DOHH2 (cell line): ENCODE results near the gene ZNF197.
"Not testable (repeated sequence)": the region's sequence is repeated elsewhere in the genome, so short reads cannot be mapped to it uniquely, and the experiment has no call there.

Source experiments
- H3F3A ChIP-seq: fragments of 200-600 bp; sonication (generic), shearing (Covaris generic); 2 replicates; pipeline ENCODE4 v1.6.0; 2016; ENCODE audit warnings: antibody characterized with exemption, mild to moderate bottlenecking; ENCODE audit not compliant: control insufficient read depth, insufficient read depth
- H3K27ac ChIP-seq: fragments of 200-600 bp; sonication (generic); 2 replicates; pipeline ENCODE4 v1.5.1; 2014; ENCODE audit warnings: low read depth, mild to moderate bottlenecking, low read length, moderate library complexity
- H3K27me3 ChIP-seq: fragments of 200-600 bp; sonication (generic); 2 replicates; pipeline ENCODE4 v1.6.1; 2014; ENCODE audit warnings: mild to moderate bottlenecking, low read length, mixed read lengths; ENCODE audit not compliant: control insufficient read depth
- H3K36me3 ChIP-seq: fragments of 200-600 bp; sonication (generic); 2 replicates; pipeline ENCODE4 v1.6.1; 2014; ENCODE audit warnings: mild to moderate bottlenecking, low read length, moderate library complexity, mixed read lengths; ENCODE audit not compliant: control insufficient read depth
- H3K4me1 ChIP-seq: fragments of 200-600 bp; sonication (generic); 2 replicates; pipeline ENCODE4 v1.6.1; 2014; ENCODE audit warnings: mild to moderate bottlenecking, low read length, mixed read lengths; ENCODE audit not compliant: control insufficient read depth
- H3K4me2 ChIP-seq: fragments of 200-600 bp; sonication (generic); 2 replicates; pipeline ENCODE4 v1.6.0; 2014; ENCODE audit warnings: mild to moderate bottlenecking, low read length, moderate library complexity
- H3K4me3 ChIP-seq: fragments of 200-600 bp; sonication (generic); 2 replicates; pipeline ENCODE4 v1.5.1; 2014; ENCODE audit warnings: mild to moderate bottlenecking, low read length, mixed read lengths
- H3K79me2 ChIP-seq: fragments of 200-600 bp; sonication (generic); 2 replicates; pipeline ENCODE4 v1.6.1; 2014; ENCODE audit warnings: mild to moderate bottlenecking, low read length, mixed read lengths; ENCODE audit not compliant: control insufficient read depth
- H3K9me2 ChIP-seq: fragments of 200-600 bp; sonication (generic); replicated peaks from 2 replicates; pipeline ENCODE4 v1.6.1; 2014; ENCODE audit warnings: mild to moderate bottlenecking, low read length, mixed read lengths; ENCODE audit not compliant: control insufficient read depth
- H3K9me3 ChIP-seq: fragments of 200-600 bp; sonication (generic); 2 replicates; pipeline ENCODE4 v1.6.1; 2014; ENCODE audit warnings: antibody characterized with exemption, low read length, mixed read lengths; ENCODE audit not compliant: control insufficient read depth, insufficient read depth
- H4K20me1 ChIP-seq: fragments of 200-600 bp; sonication (generic); 2 replicates; pipeline ENCODE4 v1.6.0; 2014; ENCODE audit warnings: low read depth, mild to moderate bottlenecking, antibody characterized with exemption, low read length, moderate library complexity; ENCODE audit not compliant: control insufficient read depth, insufficient read depth
- EZH2phosphoT487 ChIP-seq: fragments of 200-600 bp; sonication (generic); IDR thresholded peaks from 2 replicates; pipeline ENCODE4 v1.6.1; 2017; ENCODE audit warnings: borderline replicate concordance, mild to moderate bottlenecking, antibody characterized with exemption, low read length, moderate library complexity, mixed read lengths
- TF ChIP-seq, protein P1 (sequence below): fragments of 200-600 bp; sonication (generic); IDR thresholded peaks from one replicate; pipeline ENCODE4 v1.5.1; 2014; ENCODE audit warnings: antibody characterized with exemption, mild to moderate bottlenecking, low read depth, low read length; ENCODE audit not compliant: poor library complexity, severe bottlenecking

Gene ZNF197

DNA sequence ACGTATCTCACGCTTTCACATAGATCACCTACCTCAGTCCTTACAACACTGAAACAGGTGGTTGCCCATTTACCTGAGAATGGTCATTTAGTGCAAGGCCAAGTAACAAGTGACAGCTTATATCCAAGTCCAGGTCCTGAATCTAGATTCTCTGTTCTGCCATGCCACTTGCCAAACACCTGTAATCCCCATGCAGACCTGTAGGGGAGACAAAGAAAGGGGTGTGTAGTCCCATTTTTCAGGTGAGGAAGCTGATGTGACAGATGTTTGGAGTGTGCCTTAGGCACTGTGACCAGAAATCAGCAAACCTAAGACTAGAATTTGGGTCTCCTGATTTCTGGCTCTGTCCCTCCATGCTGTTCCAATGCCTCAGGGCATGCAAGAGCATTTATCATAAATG, 36.4 kb downstream of the ZNF197 start:
- no peaks in the 10 kb centered on the region for H3K9me3 ChIP-seq
- H3K4me2 ChIP-seq, result no peak overlapping the region
- H3K27me3 ChIP-seq, result no peaks in the 10 kb centered on the region
- H3K36me3 ChIP-seq, result peaks cover 42% of the 10 kb centered on the region
- no peaks in the 10 kb centered on the region for H3K79me2 ChIP-seq
- TF ChIP-seq, protein P1, sequence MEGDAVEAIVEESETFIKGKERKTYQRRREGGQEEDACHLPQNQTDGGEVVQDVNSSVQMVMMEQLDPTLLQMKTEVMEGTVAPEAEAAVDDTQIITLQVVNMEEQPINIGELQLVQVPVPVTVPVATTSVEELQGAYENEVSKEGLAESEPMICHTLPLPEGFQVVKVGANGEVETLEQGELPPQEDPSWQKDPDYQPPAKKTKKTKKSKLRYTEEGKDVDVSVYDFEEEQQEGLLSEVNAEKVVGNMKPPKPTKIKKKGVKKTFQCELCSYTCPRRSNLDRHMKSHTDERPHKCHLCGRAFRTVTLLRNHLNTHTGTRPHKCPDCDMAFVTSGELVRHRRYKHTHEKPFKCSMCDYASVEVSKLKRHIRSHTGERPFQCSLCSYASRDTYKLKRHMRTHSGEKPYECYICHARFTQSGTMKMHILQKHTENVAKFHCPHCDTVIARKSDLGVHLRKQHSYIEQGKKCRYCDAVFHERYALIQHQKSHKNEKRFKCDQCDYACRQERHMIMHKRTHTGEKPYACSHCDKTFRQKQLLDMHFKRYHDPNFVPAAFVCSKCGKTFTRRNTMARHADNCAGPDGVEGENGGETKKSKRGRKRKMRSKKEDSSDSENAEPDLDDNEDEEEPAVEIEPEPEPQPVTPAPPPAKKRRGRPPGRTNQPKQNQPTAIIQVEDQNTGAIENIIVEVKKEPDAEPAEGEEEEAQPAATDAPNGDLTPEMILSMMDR, result peak; percentile 48
- TF ChIP-seq EZH2phosphoT487, result no peak
- H4K20me1 ChIP-seq, result no peaks in the 10 kb centered on the region
- H3F3A ChIP-seq, result no peaks in the 10 kb centered on the region
- no peaks in the 10 kb centered on the region for H3K9me2 ChIP-seq
- no peaks in the 10 kb centered on the region for H3K4me1 ChIP-seq
- no peak overlapping the region for H3K27ac ChIP-seq
- no peak overlapping the region for H3K4me3 ChIP-seq

DNA sequence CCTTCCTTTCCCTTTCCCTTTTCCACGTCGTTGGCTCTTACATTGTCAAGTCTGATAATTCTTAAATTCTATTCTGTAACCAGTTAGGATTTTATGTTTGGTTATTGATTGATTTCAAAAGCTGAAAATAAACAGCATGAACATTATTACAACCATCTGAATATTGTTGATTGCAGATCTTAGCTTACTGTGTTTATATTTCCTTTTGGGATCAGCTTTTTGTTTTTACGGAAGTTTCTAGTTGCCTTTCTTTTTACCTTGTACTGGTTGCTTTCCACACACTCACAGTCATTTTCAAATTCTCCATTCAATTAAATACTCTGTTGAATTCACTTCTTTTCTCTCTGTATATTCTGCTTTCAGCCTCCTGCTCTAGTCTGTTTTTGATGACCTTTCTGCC, 40.3 kb downstream of the ZNF197 start:
- Histone ChIP-seq H3K9me3 (no peaks in the 10 kb centered on the region), H3K27me3 (no peaks in the 10 kb centered on the region), H3K9me2 (no peaks in the 10 kb centered on the region), H4K20me1 (no peaks in the 10 kb centered on the region), H3K27ac (no peak overlapping the region), H3K79me2 (no peaks in the 10 kb centered on the region), H3K4me3 (no peak overlapping the region), H3K4me2 (no peak overlapping the region), H3K4me1 (no peaks in the 10 kb centered on the region), H3F3A (no peaks in the 10 kb centered on the region), H3K36me3 (peaks cover 11% of the 10 kb centered on the region)
- TF ChIP-seq, protein P1, result no peak
- no peak for TF ChIP-seq EZH2phosphoT487

DNA sequence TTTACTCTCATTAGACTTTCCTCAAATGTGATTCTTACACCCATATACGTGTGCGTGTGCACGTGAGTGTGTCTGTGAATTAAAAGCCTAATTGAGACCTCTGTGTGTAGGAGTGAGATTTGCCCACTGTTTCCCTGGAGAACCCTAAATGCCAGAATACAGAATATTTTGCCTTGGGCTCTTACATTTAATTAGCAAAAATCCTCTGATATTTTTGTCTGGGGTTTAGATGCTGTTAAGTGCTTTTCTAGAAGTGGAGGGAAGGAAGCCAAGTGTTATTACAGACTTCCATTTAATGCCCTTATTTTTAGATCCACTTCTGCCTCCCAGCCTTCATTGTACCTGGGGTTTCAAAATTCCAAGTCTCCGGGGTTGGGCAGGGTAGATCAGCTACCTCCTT, 41.5 kb downstream of the ZNF197 start:
- no peaks in the 10 kb centered on the region for H3K27me3 ChIP-seq
- peaks cover under 1% of the 10 kb centered on the region for H3K36me3 ChIP-seq
- no peaks in the 10 kb centered on the region for H4K20me1 ChIP-seq
- H3K27ac ChIP-seq, result no peak overlapping the region
- TF ChIP-seq, protein P1, result no peak
- no peaks in the 10 kb centered on the region for H3F3A ChIP-seq
- H3K79me2 ChIP-seq, result no peaks in the 10 kb centered on the region
- H3K9me2 ChIP-seq, result no peaks in the 10 kb centered on the region
- no peaks in the 10 kb centered on the region for H3K4me1 ChIP-seq
- H3K4me3 ChIP-seq, result no peak overlapping the region
- H3K4me2 ChIP-seq, result no peak overlapping the region
- no peaks in the 10 kb centered on the region for H3K9me3 ChIP-seq

DNA sequence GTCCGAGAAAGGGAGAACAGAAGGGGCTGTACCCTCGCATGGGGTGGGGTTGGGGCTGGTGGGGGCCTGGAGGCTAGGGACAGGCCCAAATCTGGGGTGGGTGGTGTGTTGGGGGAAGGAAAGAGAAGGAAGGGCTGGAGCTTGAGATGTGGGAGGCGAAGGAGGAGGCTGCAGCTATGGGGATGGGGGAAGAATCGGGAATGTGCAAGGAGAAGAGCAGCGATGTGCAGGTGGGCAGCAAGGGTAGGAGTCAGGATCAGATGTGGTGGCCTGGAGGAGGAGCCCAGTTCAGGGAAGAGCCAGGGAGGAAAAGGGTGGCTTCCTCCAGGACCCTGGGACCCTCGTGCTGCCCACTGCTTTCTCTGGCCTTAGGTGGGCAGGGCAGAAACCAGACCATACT, 44.9 kb downstream of the ZNF197 start:
- Histone ChIP-seq H3K9me3 (no peaks in the 10 kb centered on the region), H3K4me2 (no peak overlapping the region), H4K20me1 (no peaks in the 10 kb centered on the region), H3K4me3 (no peak overlapping the region), H3K27me3 (no peaks in the 10 kb centered on the region), H3K79me2 (no peaks in the 10 kb centered on the region), H3K36me3 (no peaks in the 10 kb centered on the region), H3F3A (no peaks in the 10 kb centered on the region), H3K27ac (no peak overlapping the region), H3K4me1 (no peaks in the 10 kb centered on the region), H3K9me2 (no peaks in the 10 kb centered on the region)
- no peak for TF ChIP-seq EZH2phosphoT487
- TF ChIP-seq, protein P1, result no peak

DNA sequence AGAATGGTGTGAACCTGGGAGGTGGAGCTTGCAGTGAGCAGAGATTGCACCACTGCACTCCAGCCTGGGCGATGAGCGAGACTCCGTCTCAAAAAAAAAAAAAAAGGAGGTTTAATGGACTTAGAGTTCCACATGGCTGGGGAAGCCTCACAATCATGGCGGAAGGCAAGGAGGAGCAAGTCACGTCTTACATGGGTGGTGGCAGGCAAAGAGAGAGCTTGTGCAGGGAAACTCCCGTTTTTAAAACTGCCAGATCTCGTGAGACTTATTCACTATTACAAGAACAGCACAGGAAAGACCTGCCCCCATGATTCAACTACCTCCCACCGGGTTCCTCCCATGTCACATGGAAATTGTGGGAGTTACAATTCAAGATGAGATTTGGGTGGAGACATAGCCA, 48.6 kb downstream of the ZNF197 start:
- not testable (repeated sequence) for H3K36me3 ChIP-seq, H3K4me1 ChIP-seq, H3K4me3 ChIP-seq

More for the DNA sequence above, 48.6 kb downstream of the ZNF197 start:
- H3K9me3 ChIP-seq, H3F3A ChIP-seq, H4K20me1 ChIP-seq, H3K27me3 ChIP-seq, H3K27ac ChIP-seq, H3K79me2 ChIP-seq, H3K9me2 ChIP-seq, H3K4me2 ChIP-seq: not testable (repeated sequence)
